IPS-18a (cell line): ENCODE measurements around the gene PHAX.
"Not testable (repeated sequence)": the region's sequence is repeated elsewhere in the genome, so short reads cannot be mapped to it uniquely, and the experiment has no call there.

Source experiments
- H3K27ac ChIP-seq: one replicate; pipeline ENCODE4 v1.5.1; 2013; ENCODE audit warnings: low read length
- H3K27me3 ChIP-seq: one replicate; pipeline ENCODE4 v1.6.1; 2013; ENCODE audit warnings: mild to moderate bottlenecking, low read length; ENCODE audit not compliant: control insufficient read depth, insufficient read depth
- H3K36me3 ChIP-seq: one replicate; pipeline ENCODE4 v1.6.1; 2013; ENCODE audit warnings: low read depth, low read length; ENCODE audit not compliant: control insufficient read depth
- H3K4me1 ChIP-seq: one replicate; pipeline ENCODE4 v1.6.1; 2013; ENCODE audit warnings: low read depth, low read length; ENCODE audit not compliant: control insufficient read depth
- H3K4me3 ChIP-seq: one replicate; pipeline ENCODE4 v1.5.1; 2013; ENCODE audit warnings: low read length
- H3K9ac ChIP-seq: one replicate; pipeline ENCODE4 v1.6.1; 2013; ENCODE audit warnings: mild to moderate bottlenecking, low read length, moderate library complexity
- H3K9me3 ChIP-seq: one replicate; pipeline ENCODE4 v1.6.1; 2013; ENCODE audit warnings: low read depth, low read length; ENCODE audit not compliant: control insufficient read depth

The PHAX gene

DNA sequence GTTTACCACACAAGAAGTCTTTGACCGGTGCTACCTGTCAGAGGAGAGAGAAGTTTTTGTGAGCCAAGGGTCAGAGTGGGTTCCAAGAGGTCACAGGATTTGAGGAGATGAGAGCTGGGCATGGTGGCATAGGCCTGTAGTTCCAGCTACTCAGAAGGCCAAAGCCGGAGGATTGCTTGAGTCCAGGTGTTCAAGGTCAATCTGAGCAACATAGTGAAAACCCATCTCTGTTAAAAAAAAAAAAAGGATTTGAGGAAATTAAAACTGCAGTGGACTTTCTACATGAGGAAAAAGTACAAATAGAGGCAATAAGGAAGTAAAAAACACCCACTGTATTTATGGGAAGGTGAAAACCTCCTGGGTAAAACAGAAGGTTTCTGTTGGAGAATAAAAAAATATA lies 63.8 kb downstream of the PHAX start:
- Histone ChIP-seq H3K4me1 (no peaks in the 10 kb centered on the region), H3K9ac (no peak overlapping the region), H3K36me3 (no peaks in the 10 kb centered on the region), H3K27ac (no peak overlapping the region), H3K4me3 (no peak overlapping the region), H3K27me3 (no peaks in the 10 kb centered on the region), H3K9me3 (no peaks in the 10 kb centered on the region)

DNA sequence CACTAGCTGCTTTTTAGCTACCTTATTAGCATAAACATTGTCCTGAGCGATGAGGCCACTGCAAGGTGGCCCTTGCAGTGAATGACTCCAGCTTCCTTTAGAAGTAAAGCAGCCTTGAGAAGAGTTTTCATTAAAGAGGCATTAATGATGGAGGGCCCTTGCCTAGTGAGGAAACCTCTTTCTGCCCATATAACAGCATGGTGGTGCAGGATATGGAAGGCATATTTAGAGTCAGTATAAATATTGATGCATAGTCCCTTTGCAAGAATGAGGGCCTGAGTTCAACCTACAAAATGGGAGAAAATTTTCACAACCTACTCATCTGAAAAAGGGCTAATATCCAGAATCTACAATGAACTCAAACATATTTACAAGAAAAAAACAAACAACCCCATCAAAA lies 69.4 kb downstream of the PHAX start:
- H3K9me3 ChIP-seq, H3K27me3 ChIP-seq, H3K4me3 ChIP-seq, H3K27ac ChIP-seq, H3K36me3 ChIP-seq, H3K9ac ChIP-seq: not testable (repeated sequence)
- H3K4me1 ChIP-seq = peaks cover 15% of the 10 kb centered on the region

DNA sequence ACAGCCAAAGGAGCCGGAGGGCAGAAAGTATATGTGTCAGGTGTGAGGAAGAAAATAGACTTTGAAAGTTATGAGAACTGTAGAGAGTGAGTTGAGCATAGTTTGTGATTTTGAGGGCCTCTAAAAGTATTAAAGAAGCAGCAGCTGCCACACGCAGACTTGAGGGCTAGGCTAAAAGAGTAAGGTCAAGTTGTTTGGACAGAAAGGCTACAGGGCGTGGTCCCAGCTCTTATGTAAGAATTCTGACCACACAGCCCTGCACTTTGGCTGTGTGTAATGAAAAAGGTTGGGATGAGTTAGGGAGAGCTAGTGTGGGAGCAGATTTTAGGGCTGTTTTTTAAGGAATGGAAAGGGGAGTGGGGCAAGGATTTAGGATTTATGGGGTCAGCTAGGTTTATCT lies 70.9 kb downstream of the PHAX start:
- H3K9ac ChIP-seq, H3K27ac ChIP-seq, H3K36me3 ChIP-seq, H3K9me3 ChIP-seq, H3K27me3 ChIP-seq, H3K4me3 ChIP-seq: not testable (repeated sequence)
- peaks cover 18% of the 10 kb centered on the region for H3K4me1 ChIP-seq

DNA sequence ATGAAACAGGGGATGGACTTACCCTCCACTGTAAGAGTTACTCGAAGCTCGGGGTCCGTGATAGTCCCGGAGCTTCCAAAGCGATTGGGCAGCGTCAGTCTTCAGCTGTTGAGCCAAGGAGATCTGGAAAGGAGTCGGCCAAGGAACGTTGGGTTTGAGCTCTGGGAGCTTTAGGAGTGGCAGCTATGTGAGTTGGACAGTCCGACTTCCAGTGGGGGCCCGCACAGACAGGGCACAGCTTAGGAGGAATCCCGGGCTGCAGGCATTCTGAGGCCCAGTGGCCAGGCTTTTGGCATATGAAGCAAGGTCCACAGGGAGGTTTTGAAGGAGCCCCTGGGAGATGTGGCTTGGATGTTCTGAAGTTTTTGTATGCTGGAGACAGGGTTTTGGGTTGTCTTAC lies 72.7 kb downstream of the PHAX start:
- H3K9ac ChIP-seq = no peak overlapping the region
- H3K27ac ChIP-seq = no peak overlapping the region
- H3K4me3 ChIP-seq = no peak overlapping the region
- H3K4me1 ChIP-seq = peaks cover 18% of the 10 kb centered on the region
- no peaks in the 10 kb centered on the region for H3K9me3 ChIP-seq
- H3K27me3 ChIP-seq = no peaks in the 10 kb centered on the region
- no peaks in the 10 kb centered on the region for H3K36me3 ChIP-seq

DNA sequence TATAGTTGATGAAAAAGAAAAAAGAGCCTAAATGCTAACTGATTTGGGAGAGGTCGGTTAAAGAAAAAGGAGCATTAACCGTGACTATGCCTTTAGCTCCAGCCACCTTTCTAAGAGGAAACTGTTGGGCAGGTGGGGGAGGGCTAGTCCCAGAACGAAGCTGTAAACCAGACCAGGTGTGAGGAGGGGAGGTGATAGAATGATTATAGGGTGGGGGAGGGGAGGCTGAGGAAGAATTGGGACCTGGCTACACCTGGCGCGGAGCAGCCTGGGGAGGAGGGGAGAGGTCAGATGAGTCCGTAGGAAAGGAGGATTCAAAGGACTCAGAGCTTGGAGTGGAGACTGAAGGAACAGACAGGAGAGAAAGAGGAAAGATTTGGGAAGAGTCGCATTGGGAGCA lies 73.4 kb downstream of the PHAX start:
- no peak overlapping the region for H3K9ac ChIP-seq
- no peaks in the 10 kb centered on the region for H3K9me3 ChIP-seq
- no peak overlapping the region for H3K4me3 ChIP-seq
- no peak overlapping the region for H3K27ac ChIP-seq
- H3K36me3 ChIP-seq = no peaks in the 10 kb centered on the region
- no peaks in the 10 kb centered on the region for H3K27me3 ChIP-seq
- H3K4me1 ChIP-seq = peaks cover 18% of the 10 kb centered on the region

- Histone ChIP-seq H3K27ac (no peak overlapping the region), H3K4me1 (peaks cover 26% of the 10 kb centered on the region), H3K4me3 (no peak overlapping the region), H3K9ac (no peak overlapping the region), H3K9me3 (no peaks in the 10 kb centered on the region), H3K36me3 (no peaks in the 10 kb centered on the region), H3K27me3 (no peaks in the 10 kb centered on the region)
Observed at GRCh38 chr5:126675338-126675737, 74.6 kb downstream of the PHAX start.

- Histone ChIP-seq H3K9me3 (no peaks in the 10 kb centered on the region), H3K27ac (no peak overlapping the region), H3K36me3 (no peaks in the 10 kb centered on the region), H3K9ac (no peak overlapping the region), H3K27me3 (no peaks in the 10 kb centered on the region), H3K4me3 (no peak overlapping the region), H3K4me1 (peaks cover 29% of the 10 kb centered on the region)
Observed at GRCh38 chr5:126676195-126676624, 75.5 kb downstream of the PHAX start.
